Measurements from ENCODE around the gene TMUB1.

The TMUB1 gene

DNA sequence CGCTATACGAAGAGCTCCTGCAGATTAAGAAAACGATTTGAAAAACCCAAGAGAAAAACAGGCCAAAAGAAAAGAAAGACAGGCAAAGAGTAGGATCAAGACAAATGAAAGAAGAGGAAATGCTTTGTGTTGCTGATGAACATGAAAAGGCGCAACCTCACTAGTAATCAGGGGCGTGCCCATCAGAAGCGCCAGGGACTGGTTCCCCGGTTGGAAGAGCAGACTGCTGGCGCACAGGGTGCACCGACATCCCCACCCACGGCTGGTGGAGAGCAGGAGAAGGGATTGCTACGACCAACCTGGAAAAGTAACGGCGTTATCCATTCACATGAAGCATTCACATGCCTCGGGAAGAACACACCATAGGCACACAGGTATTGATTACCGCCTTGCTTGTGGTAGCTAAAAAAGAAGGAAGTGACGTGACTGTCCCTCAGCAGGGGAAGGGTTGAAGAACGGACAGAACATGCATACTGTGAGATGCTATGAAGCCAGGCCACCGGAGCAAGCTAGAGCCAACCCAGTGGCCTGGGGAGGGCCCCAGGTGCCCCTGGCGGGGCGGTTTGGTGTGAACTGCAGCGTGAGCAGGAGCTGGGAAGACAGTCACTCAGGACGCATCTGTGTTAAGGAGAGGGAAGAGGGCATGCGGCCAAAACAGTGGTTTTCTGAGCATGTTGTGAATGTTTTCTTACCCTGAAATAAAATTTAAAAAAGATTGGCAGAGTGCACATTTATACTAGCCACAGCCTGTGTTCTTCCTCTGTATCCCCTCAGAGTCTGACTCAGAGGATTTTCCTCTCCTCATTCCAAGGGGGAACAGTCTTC, 21.3 kb upstream of the TMUB1 start:
- no peak for FAIRE-seq
- DNase-seq (ENCODE audit: low spot score) = no peak

- no peak for FAIRE-seq
These were observed 20.7 kb upstream of the TMUB1 start for GRCh38 chr7:151103973-151104372.

GRCh38 chr7:151102991-151103390, 19.7 kb upstream of the TMUB1 start:
- FAIRE-seq = no peak
- DNase-seq (ENCODE audit: low spot score) = no peak

More at GRCh38 chr7:151103973-151104372, 20.7 kb upstream of the TMUB1 start:
- DNase-seq (ENCODE audit: low spot score) = no peak

GRCh38 chr7:151101621-151102396, 18.5 kb upstream of the TMUB1 start:
- no peak for DNase-seq (ENCODE audit: low spot score)
- no peak for FAIRE-seq

GRCh38 chr7:151100921-151101320, 17.6 kb upstream of the TMUB1 start:
- FAIRE-seq (no peak), DNase-seq (ENCODE audit: low spot score) (no peak)

- no peak for DNase-seq (ENCODE audit: low spot score)
- no peak for FAIRE-seq
These were observed 16.4 kb upstream of the TMUB1 start for GRCh38 chr7:151099486-151100211.

GRCh38 chr7:151095828-151096475, 12.7 kb upstream of the TMUB1 start:
- DNase-seq (ENCODE audit: low spot score) = peak; percentile 33
- no peak for FAIRE-seq

DNA sequence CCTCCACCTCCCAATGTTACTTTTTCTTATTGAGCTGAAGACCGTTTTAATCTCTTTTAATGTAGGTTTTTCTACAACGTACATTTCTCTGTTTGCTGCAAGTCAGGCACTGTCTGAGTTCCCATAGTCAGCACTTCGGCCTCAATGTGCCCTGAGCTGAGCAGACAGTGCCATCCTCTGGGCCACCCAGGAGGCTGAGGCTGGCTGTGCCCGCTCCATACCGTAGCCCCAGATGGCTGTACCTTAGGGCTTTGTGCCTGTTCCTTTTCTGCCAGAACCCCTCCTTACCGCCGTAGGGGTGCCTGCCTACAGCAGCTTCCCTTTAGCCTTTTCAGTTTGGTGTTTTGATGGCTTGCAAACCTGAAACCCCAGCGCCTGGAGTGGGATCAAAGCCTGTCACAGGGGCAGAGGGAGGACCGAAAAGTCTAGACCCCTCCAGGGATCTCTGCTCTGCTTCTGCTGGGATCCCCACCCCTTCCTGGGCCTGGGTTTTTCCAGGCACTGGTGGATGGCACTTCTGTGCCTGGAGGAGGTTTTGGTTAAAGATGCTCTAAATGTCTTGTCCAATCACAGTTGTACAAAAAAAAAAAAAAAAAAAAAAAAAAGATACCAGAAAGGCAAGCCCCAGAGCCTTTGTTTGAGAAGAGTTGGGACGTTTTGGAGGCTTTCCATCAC, 12.0 kb upstream of the TMUB1 start:
- FAIRE-seq (no peak), DNase-seq (ENCODE audit: low spot score) (no peak)

- FAIRE-seq = peak; percentile 77
- DNase-seq (ENCODE audit: low spot score) = peak; percentile 79
These were observed 11.4 kb upstream of the TMUB1 start for GRCh38 chr7:151094675-151095074.

- FAIRE-seq = no peak
These were observed 10.5 kb upstream of the TMUB1 start for GRCh38 chr7:151093748-151094147.

DNA sequence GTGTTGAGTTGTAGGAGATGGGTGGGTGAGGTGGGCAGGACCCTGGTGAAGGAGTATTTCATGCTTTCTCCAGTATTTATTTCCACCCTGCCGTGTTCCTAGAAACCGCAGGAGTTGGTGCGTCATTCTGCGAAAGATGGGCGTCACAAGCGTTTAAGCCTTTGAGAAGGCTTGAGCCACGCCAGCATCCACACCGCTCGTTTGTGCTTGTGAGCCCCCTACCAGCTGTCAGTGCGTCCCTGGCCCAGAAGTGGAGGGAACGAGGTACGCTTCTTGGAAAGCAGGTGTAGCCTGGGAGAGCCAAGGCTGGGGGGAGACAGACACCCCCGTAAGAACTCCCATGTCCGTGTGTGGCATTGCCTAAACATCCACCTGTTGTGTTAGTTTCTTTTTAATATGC, 8.7 kb upstream of the TMUB1 start:
- DNase-seq (ENCODE audit: low spot score) (no peak), FAIRE-seq (no peak)

More at GRCh38 chr7:151093748-151094147, 10.5 kb upstream of the TMUB1 start:
- DNase-seq (ENCODE audit: low spot score) = no peak

DNA sequence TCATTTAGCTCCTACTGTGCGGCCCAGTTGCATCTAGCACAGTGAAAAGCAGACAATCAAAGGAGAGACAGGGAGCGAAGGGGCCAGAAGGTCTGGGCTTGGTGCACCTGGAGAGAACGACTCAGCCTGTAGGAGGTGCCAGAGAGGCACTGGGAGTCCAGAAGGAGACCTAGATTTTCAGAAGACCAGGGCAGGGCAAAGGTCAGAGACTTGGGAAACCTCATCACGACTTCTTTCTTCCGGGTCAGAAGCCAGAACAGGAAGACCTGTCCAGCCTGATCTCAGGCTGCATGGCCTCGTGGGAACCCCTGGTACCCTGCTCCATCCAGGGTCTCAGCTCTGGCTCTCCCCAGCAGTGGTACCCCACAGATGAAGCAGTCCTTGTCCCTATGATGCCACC, 8.1 kb upstream of the TMUB1 start:
- FAIRE-seq (no peak), DNase-seq (ENCODE audit: low spot score) (no peak)

- FAIRE-seq = no peak
These were observed 7.7 kb upstream of the TMUB1 start for GRCh38 chr7:151091003-151091402.

GRCh38 chr7:151089893-151090730, 6.8 kb upstream of the TMUB1 start:
- DNase-seq (ENCODE audit: low spot score) = no peak
- no peak for FAIRE-seq

More at GRCh38 chr7:151091003-151091402, 7.7 kb upstream of the TMUB1 start:
- no peak for DNase-seq (ENCODE audit: low spot score)

DNA sequence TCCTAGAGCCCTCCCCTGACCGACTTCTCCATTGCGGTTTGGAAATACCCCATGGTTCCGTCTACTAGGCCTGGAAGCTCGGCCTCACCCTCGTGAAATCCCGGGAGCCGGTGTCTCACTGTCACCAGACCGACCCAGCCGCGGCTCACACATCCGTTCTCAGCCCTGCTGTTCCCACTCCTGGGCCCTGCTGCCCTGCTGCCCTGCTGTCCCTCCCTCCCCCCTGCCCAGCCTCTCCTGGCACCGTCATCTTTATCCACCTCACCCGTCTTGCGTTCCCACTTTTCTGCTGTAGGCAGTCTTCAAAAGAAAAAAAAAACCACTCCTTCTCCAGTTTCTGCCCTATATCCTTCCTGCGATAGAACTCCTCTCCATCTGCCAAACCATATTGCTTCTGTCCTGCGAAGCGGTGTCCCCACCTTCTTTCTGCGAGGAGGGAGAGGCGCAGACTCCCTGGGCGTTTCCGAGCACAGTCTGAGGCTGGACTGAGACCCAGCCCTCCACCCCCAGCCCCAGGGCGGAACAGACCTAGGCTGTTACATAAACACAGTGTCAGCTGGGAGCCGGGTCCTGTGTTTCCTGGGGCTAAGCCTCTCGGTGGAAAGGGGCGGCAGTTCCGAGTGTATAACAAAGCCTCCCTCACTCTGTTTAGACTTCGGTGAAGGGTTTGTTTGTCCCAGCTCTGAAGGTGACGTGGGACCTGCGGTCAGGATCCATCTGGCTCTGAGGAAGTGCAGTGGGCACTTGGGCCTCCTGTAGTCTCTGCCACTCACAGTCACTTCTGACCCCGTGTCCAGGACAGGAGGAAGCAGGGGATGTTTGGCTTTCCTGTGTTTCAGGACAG, 5.8 kb upstream of the TMUB1 start:
- DNase-seq (ENCODE audit: low spot score) (peak; percentile 73), FAIRE-seq (no peak)

GRCh38 chr7:151088019-151088855, 4.9 kb upstream of the TMUB1 start:
- DNase-seq (ENCODE audit: low spot score) (peak; percentile 65), FAIRE-seq (no peak)

DNA sequence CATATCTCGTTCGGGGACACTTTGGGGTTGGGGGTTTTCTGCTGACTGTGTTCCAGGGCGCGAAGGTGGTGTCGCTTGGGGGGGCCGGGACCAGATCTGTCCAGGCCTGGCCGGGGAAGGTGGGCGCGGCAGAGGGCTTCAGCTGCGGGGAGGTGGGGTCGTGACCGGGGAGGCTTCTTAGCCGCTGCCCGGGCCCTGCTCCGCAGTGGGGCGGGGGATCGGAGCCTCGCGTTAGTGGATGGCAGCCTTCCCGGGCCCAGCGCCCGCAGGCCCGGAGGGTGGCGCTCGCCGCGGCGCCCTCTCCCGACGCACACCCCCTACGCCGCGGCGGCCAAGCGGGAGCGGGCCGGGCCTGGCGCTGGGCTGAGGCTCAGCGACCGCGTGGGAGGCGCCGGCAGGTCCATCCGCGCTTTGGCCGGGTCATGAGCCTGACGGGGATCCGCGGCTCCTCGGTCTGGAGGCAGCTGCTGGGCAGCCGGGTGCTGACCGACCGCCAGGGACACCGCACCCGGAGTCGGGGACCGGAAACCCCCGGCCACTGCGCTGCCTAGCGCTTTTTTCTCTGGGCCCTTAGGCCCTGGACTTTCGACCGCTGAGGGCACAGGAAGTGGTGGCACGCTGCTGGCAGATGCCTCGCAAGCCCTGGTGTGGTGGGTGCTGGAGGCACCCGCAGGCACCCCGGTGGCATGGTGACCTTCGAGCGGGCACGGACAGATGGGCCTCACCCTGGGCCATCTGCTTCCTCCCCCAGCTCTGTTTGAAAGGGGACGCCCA, 4.1 kb upstream of the TMUB1 start:
- DNase-seq (ENCODE audit: low spot score) = peak; percentile 64
- FAIRE-seq = no peak

All from RCC 7860 (cell line).